ENCODE data around the gene ZNF598.

GRCh38 chr16:2009791-2010510 lies at the start of gene ZNF598:
- TF ChIP-seq CTCF (IDR thresholded peaks at IDR 0.05) (peak in 3 of 4 experiments; percentile 11 to 26 (median 20)), POLR2AphosphoS5 (IDR thresholded peaks at IDR 0.05) (peak; percentile 88), POLR2A (IDR thresholded peaks at IDR 0.05) (peak; percentile 89 to 93)
